Stimulated activated CD4-positive, alpha-beta T cell treated with anti-CD3 and anti-CD28 coated beads, Interleukin-2, amount 100 ng/mL, for 48 hours (primary cell): ENCODE results near the gene SYNPO.

Experiments used
- DNase-seq, 2 donors: peaks; one replicate each; pipeline ENCODE4 v3.0.0-alpha.2; 2020

The SYNPO gene

GRCh38 chr5:150700594-150701377 lies 60.3 kb downstream of the SYNPO start, which contains the start of gene RBM22:
Gene RBM22, minus strand, starts transcription at chr5:150701062. Its CDS starts 77 bp downstream, at chr5:150700985.
- peak; percentile 84 to 87 for DNase-seq

GRCh38 chr5:150703762-150704161 lies 63.3 kb downstream of the SYNPO start:
- DNase-seq: no peak

DNA sequence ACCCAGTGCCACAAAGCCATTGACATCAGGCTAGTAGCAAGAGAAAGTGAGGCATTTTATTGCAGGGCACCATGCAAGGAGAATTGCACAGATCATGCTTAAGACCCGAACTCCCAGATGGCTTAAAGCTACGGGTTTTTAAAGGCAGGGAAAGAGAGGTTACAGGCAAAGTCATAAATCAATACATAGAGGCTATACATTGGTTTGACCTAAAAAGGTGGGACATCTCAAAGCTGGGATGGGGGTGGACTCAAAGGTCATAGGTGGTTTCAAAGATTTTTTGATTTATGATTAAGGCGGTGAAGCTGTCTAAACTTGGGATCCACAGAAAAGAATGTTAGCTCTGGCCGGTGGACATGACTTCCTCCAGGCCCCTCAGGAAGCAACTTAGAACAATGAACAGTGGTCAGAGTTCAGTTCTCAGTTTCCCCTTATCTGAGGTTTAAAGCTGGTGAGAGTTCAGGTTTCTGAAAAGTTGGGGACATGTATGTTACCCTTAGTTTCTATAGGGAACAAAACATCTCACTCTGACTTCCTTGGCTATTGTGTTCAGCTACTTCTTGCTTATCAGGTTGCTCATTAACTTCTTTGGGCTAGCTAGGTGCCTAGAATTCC lies 66.4 kb downstream of the SYNPO start:
- no peak for DNase-seq
